ENCODE results near the gene TMEM53.
A peak's percentile ranks its signal among the peaks of the same experiment; 100 is the strongest.

Gene TMEM53

DNA sequence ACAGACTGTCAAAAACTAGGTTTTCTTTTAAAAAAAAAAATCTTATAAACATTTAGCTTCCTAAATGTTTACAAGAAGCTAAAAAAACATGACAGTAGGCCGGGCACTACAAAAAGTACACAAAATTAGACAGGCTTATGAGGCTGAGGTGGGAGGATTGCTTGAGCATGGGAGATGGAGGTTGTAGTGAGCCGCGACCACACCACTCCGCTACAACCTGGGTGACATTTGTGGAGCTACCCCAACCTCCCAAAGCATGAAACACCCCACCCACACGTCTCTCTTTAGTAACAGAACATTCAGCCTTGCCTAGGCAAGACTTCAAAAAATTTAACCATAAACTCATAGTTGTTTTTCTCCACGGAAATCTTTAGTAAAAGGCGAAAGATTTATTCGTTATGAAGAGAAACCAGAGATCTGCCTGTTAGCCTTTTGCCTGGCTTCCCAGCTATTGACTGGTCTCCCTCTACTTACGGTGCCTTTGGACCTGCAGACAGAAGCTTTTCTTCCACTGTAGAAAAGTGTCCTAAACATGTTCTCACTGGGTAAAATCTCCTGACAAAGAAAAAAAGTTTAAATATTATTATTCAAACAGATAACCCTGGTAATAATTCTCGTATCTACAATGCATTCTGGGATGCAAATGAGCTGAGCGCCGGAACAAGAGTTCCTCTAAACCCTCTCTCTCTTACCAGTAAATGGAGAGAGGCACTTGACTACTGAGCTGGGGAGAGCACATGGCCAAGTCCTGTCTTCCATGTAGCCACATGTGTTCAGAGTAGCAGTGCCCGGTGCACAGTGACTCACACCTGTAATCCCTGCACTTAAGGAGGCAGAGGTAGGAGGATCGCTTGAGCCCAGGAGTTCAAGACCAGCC, 47.4 kb upstream of the TMEM53 start (continued):
- TF ChIP-seq, protein P1, sequence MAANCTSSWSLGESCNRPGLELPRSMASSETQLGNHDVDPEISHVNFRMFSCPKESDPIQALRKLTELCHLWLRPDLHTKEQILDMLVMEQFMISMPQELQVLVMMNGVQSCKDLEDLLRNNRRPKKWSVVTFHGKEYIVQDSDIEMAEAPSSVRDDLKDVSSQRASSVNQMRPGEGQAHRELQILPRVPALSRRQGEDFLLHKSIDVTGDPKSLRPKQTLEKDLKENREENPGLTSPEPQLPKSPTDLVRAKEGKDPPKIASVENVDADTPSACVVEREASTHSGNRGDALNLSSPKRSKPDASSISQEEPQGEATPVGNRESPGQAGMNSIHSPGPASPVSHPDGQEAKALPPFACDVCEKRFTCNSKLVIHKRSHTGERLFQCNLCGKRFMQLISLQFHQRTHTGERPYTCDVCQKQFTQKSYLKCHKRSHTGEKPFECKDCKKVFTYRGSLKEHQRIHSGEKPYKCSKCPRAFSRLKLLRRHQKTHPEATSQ (tag by site-specific recombination; IDR thresholded peaks at IDR 0.05), result 0 out of 2 replicates have a peak, but pooled peaks have one; percentile 15
- TF ChIP-seq GLIS1 (tag by site-specific recombination; IDR thresholded peaks at IDR 0.05) (peak; percentile 15; the same call in 1 of the 2 replicates), KLF16 (tag by site-specific recombination; IDR thresholded peaks at IDR 0.05) (peak; percentile 82), ZNF596 (tag by site-specific recombination; IDR thresholded peaks at IDR 0.05) (peak; percentile 88), OVOL3 (tag by site-specific recombination; IDR thresholded peaks at IDR 0.05) (0 out of 2 replicates have a peak, but pooled peaks have one; percentile 37), ZFP37 (tag by site-specific recombination; IDR thresholded peaks at IDR 0.05) (peak; percentile 67; the same call in 1 of the 2 replicates), ZEB2 (tag by site-specific recombination; IDR thresholded peaks at IDR 0.05) (peak; percentile 76), SP3 (tag by site-specific recombination; IDR thresholded peaks at IDR 0.05) (peak; percentile 34; the same call in 1 of the 2 replicates), PRDM1 (tag by site-specific recombination; IDR thresholded peaks at IDR 0.05) (0 out of 2 replicates have a peak, but pooled peaks have one; percentile 10), SCRT2 (tag by site-specific recombination; IDR thresholded peaks at IDR 0.05) (0 out of 2 replicates have a peak, but pooled peaks have one; percentile 13), ZNF843 (tag by site-specific recombination; IDR thresholded peaks at IDR 0.05) (no peak), ZNF473 (tag by site-specific recombination; IDR thresholded peaks at IDR 0.05) (no peak), ZNF558 (tag by site-specific recombination; IDR thresholded peaks at IDR 0.05) (peak; percentile 16; the same call in 1 of the 2 replicates), RBAK (tag by site-specific recombination; IDR thresholded peaks at IDR 0.05) (no peak), AEBP2 (tag by site-specific recombination; IDR thresholded peaks at IDR 0.05; ENCODE audit: borderline replicate concordance) (no peak), ZNF362 (tag by site-specific recombination; IDR thresholded peaks at IDR 0.05) (peak; percentile 83), KLF9 (tag by site-specific recombination; IDR thresholded peaks at IDR 0.05; ENCODE audit: low read depth) (0 out of 2 replicates have a peak, but pooled peaks have one; percentile 17), ZNF2 (tag by site-specific recombination; IDR thresholded peaks at IDR 0.05) (peak; percentile 88), ZBTB17 (tag by site-specific recombination; IDR thresholded peaks at IDR 0.05) (peak; percentile 66), ZNF768 (tag by site-specific recombination; IDR thresholded peaks at IDR 0.05) (peak; percentile 49; the same call in 1 of the 2 replicates), ZNF707 (tag by site-specific recombination; IDR thresholded peaks at IDR 0.05) (no peak), TSHZ1 (tag by site-specific recombination; IDR thresholded peaks at IDR 0.05; ENCODE audit: borderline replicate concordance) (no peak), MZF1 (tag by site-specific recombination; IDR thresholded peaks at IDR 0.05; ENCODE audit: borderline replicate concordance) (peak; percentile 72; the same call in 1 of the 2 replicates)
- TF ChIP-seq, protein P2, sequence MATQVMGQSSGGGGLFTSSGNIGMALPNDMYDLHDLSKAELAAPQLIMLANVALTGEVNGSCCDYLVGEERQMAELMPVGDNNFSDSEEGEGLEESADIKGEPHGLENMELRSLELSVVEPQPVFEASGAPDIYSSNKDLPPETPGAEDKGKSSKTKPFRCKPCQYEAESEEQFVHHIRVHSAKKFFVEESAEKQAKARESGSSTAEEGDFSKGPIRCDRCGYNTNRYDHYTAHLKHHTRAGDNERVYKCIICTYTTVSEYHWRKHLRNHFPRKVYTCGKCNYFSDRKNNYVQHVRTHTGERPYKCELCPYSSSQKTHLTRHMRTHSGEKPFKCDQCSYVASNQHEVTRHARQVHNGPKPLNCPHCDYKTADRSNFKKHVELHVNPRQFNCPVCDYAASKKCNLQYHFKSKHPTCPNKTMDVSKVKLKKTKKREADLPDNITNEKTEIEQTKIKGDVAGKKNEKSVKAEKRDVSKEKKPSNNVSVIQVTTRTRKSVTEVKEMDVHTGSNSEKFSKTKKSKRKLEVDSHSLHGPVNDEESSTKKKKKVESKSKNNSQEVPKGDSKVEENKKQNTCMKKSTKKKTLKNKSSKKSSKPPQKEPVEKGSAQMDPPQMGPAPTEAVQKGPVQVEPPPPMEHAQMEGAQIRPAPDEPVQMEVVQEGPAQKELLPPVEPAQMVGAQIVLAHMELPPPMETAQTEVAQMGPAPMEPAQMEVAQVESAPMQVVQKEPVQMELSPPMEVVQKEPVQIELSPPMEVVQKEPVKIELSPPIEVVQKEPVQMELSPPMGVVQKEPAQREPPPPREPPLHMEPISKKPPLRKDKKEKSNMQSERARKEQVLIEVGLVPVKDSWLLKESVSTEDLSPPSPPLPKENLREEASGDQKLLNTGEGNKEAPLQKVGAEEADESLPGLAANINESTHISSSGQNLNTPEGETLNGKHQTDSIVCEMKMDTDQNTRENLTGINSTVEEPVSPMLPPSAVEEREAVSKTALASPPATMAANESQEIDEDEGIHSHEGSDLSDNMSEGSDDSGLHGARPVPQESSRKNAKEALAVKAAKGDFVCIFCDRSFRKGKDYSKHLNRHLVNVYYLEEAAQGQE (tag by site-specific recombination; IDR thresholded peaks at IDR 0.05), result peak; percentile 44; the same call in 1 of the 2 replicates
- TF ChIP-seq, protein P3, sequence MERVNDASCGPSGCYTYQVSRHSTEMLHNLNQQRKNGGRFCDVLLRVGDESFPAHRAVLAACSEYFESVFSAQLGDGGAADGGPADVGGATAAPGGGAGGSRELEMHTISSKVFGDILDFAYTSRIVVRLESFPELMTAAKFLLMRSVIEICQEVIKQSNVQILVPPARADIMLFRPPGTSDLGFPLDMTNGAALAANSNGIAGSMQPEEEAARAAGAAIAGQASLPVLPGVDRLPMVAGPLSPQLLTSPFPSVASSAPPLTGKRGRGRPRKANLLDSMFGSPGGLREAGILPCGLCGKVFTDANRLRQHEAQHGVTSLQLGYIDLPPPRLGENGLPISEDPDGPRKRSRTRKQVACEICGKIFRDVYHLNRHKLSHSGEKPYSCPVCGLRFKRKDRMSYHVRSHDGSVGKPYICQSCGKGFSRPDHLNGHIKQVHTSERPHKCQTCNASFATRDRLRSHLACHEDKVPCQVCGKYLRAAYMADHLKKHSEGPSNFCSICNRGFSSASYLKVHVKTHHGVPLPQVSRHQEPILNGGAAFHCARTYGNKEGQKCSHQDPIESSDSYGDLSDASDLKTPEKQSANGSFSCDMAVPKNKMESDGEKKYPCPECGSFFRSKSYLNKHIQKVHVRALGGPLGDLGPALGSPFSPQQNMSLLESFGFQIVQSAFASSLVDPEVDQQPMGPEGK (tag by site-specific recombination; IDR thresholded peaks at IDR 0.05), result peak; percentile 55; the same call in 1 of the 2 replicates

All from HEK293 (cell line).